NOMO-1 (cell line): ENCODE measurements around the gene HTRA3.

ENCODE experiments used
- DNase-seq, 2 experiments: peaks; one replicate each; lab custom pipeline; 2025; ENCODE audit not compliant: unreplicated experiment in 2 of 2; lab: John Stamatoyannopoulos, UW

Gene HTRA3

GRCh38 chr4:8290701-8290970, 21.1 kb downstream of the HTRA3 start:
- DNase-seq: no peak

GRCh38 chr4:8291036-8291682, 21.6 kb downstream of the HTRA3 start:
- no peak for DNase-seq

GRCh38 chr4:8291701-8292477, 22.3 kb downstream of the HTRA3 start:
- no peak for DNase-seq

- DNase-seq: no peak
Measured at GRCh38 chr4:8292478-8293107, 23.0 kb downstream of the HTRA3 start.

- no peak for DNase-seq
Measured at GRCh38 chr4:8293131-8293975, 23.8 kb downstream of the HTRA3 start.

GRCh38 chr4:8294036-8294435, 24.5 kb downstream of the HTRA3 start:
- DNase-seq: no peak

GRCh38 chr4:8294775-8295174, 25.2 kb downstream of the HTRA3 start:
- no peak for DNase-seq

- DNase-seq: peak in 1 of 2 experiments; percentile 10
Measured at GRCh38 chr4:8295471-8295870, 25.9 kb downstream of the HTRA3 start.

GRCh38 chr4:8296491-8296890, 26.9 kb downstream of the HTRA3 start:
- no peak for DNase-seq

GRCh38 chr4:8297141-8297601, 27.6 kb downstream of the HTRA3 start:
- DNase-seq: no peak

GRCh38 chr4:8297691-8298485, 28.3 kb downstream of the HTRA3 start:
- no peak for DNase-seq

GRCh38 chr4:8300832-8301231, 31.3 kb downstream of the HTRA3 start:
- DNase-seq: no peak

- no peak for DNase-seq
Measured at GRCh38 chr4:8301851-8302730, 32.5 kb downstream of the HTRA3 start.

- no peak for DNase-seq
Measured at GRCh38 chr4:8303081-8303480, 33.5 kb downstream of the HTRA3 start.

- DNase-seq: peak; percentile 6 to 59
Measured at GRCh38 chr4:8303485-8304281, 34.1 kb downstream of the HTRA3 start.

- DNase-seq: no peak
Measured at GRCh38 chr4:8304827-8305695, 35.5 kb downstream of the HTRA3 start.

- DNase-seq: no peak
Measured at GRCh38 chr4:8305851-8306471, 36.4 kb downstream of the HTRA3 start.
